HG03175 (cell line): ENCODE measurements around the gene TAL1.
A peak's percentile ranks its signal among the peaks of the same experiment; 100 is the strongest.

Experiments
- ATAC-seq: cut with Tn5 transposase; IDR thresholded peaks from one replicate; pipeline ENCODE4 v1.9.1; 2021; ENCODE audit warnings: mild to moderate bottlenecking, moderate library complexity; ENCODE audit not compliant: unreplicated experiment

TAL1 gene

DNA sequence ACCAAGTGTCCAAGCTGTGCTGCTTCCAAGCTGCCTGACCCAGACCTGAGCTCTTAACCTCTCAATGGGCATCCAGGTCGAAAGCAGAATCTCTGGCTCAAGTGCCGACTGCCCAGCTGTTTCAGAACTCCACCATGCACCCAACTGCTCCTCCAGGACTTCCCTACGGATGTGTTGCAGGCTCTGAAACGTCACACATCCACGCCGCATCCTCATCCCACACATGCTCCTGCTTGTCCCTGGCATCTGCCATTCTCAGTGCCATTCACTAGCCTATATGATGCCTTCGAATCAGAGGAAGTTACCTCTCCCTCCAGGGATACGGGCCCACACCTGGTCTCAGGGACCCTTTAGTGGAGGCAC lies 53.4 kb downstream of the TAL1 start:
- ATAC-seq, result no peak

DNA sequence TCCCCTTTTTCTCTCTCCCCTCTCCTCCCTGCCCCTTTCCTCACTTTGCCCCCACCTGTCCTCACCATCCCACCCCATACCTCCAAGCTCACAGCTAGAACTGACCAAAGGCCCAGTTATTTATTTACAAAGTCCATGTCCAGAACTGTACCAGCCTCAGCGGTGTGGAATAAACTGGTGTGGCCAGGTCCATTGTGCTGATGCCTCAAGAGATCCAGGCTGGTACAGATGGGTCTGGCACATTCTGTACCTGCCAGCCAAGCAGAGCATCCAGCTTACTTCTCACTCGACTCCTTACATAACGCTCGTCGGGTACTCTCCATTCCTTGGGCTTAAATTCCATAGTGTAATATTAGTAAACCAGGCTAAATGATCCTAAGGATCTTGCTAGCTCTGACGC lies 54.0 kb downstream of the TAL1 start:
- ATAC-seq, result no peak

DNA sequence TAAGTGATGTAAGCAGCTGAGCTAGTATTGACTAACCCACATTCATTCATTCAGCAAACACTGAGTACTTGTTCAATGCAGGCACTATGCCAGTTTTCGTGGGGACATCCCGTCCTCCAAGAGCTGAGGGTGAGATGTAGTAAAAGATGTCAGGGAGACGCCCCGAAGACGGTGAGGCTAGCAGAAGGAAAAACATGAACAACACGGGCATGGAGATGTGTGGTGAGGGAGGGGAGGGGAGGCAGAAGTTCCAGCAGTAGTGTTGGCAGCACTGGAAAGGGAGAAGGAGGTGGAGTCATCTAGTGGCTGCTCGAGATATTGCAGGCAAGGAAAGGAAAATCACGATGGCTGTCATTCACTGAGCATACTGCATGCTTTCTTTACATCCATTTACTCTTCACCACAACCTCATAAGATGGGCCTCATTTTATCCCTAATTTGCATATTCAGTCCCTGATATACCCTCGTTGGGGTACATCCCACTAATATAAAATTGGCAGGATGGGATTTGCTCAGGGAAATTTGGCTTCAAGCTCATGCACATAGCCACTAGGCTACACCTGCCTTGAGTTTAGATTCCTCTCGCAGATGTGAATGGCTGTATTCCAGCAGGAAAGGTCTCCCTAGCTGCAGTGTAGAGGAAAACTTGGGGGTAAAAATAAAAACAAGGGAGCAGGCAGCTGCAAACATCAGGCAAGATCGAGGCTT lies 56.6 kb downstream of the TAL1 start:
- ATAC-seq, result peak; percentile 58

DNA sequence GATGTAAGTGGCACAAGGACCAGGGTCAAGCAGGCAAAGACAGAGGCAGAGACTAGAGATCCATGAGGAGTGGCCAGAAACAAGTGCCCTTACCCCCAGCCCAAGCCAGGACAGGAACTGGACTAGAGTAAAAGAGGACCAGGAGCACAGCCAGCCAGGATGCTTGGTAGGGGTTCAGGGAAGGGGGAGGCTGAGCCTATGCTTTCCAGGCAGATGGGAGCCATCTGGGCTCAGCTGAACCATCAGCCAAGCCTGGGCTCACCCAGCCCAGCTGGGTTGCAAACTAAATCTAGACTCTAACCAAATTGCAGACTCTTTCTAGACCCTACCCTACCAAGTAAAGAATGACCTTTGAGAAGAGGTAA lies 57.4 kb downstream of the TAL1 start:
- no peak for ATAC-seq

DNA sequence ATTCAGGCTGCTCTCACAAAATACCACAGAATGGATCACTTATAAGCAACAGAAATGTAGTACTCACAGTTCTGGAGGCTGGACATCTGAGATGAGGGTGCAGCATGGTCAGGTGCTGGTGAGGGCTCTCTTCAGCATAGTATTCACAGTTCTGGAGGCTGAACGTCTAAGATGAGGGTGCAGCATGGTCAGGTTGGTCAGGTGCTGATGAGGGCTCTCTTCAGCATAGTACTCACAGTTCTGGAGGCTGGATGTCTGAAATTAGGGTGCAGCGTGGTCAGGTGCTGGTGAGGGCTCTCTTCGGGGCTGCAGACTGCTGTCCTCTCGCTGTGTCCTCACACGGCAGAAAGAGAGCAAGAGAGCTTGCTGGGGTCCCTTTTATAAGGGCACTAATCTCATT lies 59.2 kb downstream of the TAL1 start:
- ATAC-seq, result no peak
